ENCODE data around the gene POLR3E. TPM values are rescaled to one million over a fixed set of nuclear protein-coding genes. Genes with fewer than 3 reads are reported as not detected.

Gene POLR3E
- total RNA-seq, 1 experiment from 2014 or later = 103 TPM

- WGBS (ENCODE audit: extremely low coverage, insufficient read length, low lambda C conversion rate) = no CpG with 5 or more reads among the region's 12 CpGs
- no peak overlapping the region for H4K91ac ChIP-seq (ENCODE audit: insufficient read length, low read depth, low read length)
- no peak overlapping the region for H3K4me3 Mint-ChIP-seq
- H3K27ac Mint-ChIP-seq = peak overlapping the region in 1 of 3 experiments; percentile 90; a peak in 2 of 7 replicates
- no peak overlapping the region for H3K27ac ChIP-seq (ENCODE audit: insufficient read length, low read depth, low read length)
- no peak overlapping the region for H3K4me2 ChIP-seq (ENCODE audit: insufficient read depth, insufficient read length, low read length)
- H2BK15ac ChIP-seq (ENCODE audit: low read depth, low read length) = no peak overlapping the region
- no peaks in the 10 kb centered on the region for H3K9me3 ChIP-seq (ENCODE audit: control insufficient read depth, low read depth, low read length)
- H3K4me1 ChIP-seq (ENCODE audit: insufficient read depth, low read length) = no peaks in the 10 kb centered on the region
- H3K4me1 Mint-ChIP-seq = no peaks in the 10 kb centered on the region; a peak in 1 of 4 replicates
- no peak overlapping the region for H3K23ac ChIP-seq (ENCODE audit: insufficient read length, low read depth, low read length)
- no peak overlapping the region for H3T11ph ChIP-seq (ENCODE audit: low read length)
- H2BK5ac ChIP-seq (ENCODE audit: insufficient read length, low read length) = no peak overlapping the region
- no peaks in the 10 kb centered on the region for H3K23me2 ChIP-seq (ENCODE audit: insufficient read length, low read depth, low read length, poor library complexity, severe bottlenecking)
- DNase-seq = no peak
- H4K5ac ChIP-seq (ENCODE audit: insufficient read length, low read depth, low read length) = no peak overlapping the region
- no peak overlapping the region for H3K18ac ChIP-seq (ENCODE audit: insufficient read length, low read depth, low read length)
- H3K27me3 ChIP-seq (ENCODE audit: insufficient read depth, low read length) = no peaks in the 10 kb centered on the region
- H3K36me3 Mint-ChIP-seq (ENCODE audit: insufficient read depth in 1 of 3, low read depth in 3 of 3) = peaks cover 37 to 86% (median 67%) of the 10 kb centered on the region in 3 experiments
- no peaks in the 10 kb centered on the region for H4K20me1 ChIP-seq (ENCODE audit: control insufficient read depth, insufficient read depth, insufficient read length)
- no peak overlapping the region for H2BK20ac ChIP-seq (ENCODE audit: low read depth, low read length, poor library complexity, severe bottlenecking)
- no peak overlapping the region for H3K56ac ChIP-seq (ENCODE audit: insufficient read length, low read depth, low read length)
- no peak overlapping the region for H2BK120ac ChIP-seq (ENCODE audit: low read depth, low read length, poor library complexity, severe bottlenecking)
- H3K79me2 ChIP-seq (ENCODE audit: insufficient read depth, low read length) = no peaks in the 10 kb centered on the region
- TF ChIP-seq CTCF (conservative IDR thresholded peaks at IDR 0.05) = no peak
- no peak overlapping the region for H2AK5ac ChIP-seq (ENCODE audit: insufficient read length, low read length)
- no peak overlapping the region for H2BK12ac ChIP-seq (ENCODE audit: insufficient read length, low read depth, low read length)
- no peaks in the 10 kb centered on the region for H3K27me3 Mint-ChIP-seq (ENCODE audit: low read depth)
- no peaks in the 10 kb centered on the region for H3K9me3 Mint-ChIP-seq
- peaks cover 2% of the 10 kb centered on the region for H3K79me1 ChIP-seq (ENCODE audit: insufficient read depth, low read depth, low read length, poor library complexity, severe bottlenecking)
- no peak overlapping the region for H3K9ac ChIP-seq (ENCODE audit: extremely low read depth, insufficient read length, low read length)
- no peak overlapping the region for H2AFZ ChIP-seq (ENCODE audit: low read length)
- H4K8ac ChIP-seq (replicated peaks; ENCODE audit: insufficient read length, low read depth, low read length) = no peak overlapping the region
- H3K14ac ChIP-seq (ENCODE audit: insufficient read depth, low read length) = no peak overlapping the region
- H3K4ac ChIP-seq (ENCODE audit: low read depth, low read length) = no peak overlapping the region
Measured at GRCh38 chr16:22323173-22323958, 26.2 kb downstream of the POLR3E start.
